OCI-LY7 (cell line): Measurements from ENCODE around the gene TCERG1L. TPM values are rescaled to one million over a fixed set of nuclear protein-coding genes. Genes with fewer than 3 reads are reported as not detected.

Source experiments
- BruUV-seq: library from RNA; stranded (reverse); fragments of 400-500 nt; replicated peaks from 2 replicates; lab custom pipeline; 2021; lab: Mats Ljungman, UMichigan
- CTCF ChIA-PET: fragments of 300-600 bp; sonication (Branson Sonifier 250); formaldehyde crosslinking; loops from one replicate; lab custom pipeline; 2022; ENCODE audit warnings: antibody characterized with exemption; ENCODE audit not compliant: unreplicated experiment; lab: Charles Lee
- POLR2A ChIA-PET: fragments of 300-600 bp; sonication (Branson Sonifier 250); formaldehyde crosslinking; loops from one replicate; lab custom pipeline; 2022; ENCODE audit warnings: antibody characterized with exemption; lab: Charles Lee
- DNase-seq: peaks from one replicate; pipeline ENCODE4 v3.0.0-alpha.2; 2015; ENCODE audit warnings: low spot score
- H2AFZ ChIP-seq: fragments of 200-600 bp; sonication (generic), shearing (Covaris generic); 2 replicates; pipeline ENCODE4 v1.6.1; 2014; ENCODE audit warnings: mild to moderate bottlenecking, antibody characterized with exemption, low read length, moderate library complexity
- H3K27ac ChIP-seq: fragments of 200-600 bp; sonication (generic); 2 replicates; pipeline ENCODE4 v1.5.1; 2014; ENCODE audit warnings: mixed run types, low read depth, mild to moderate bottlenecking, moderate library complexity, low read length, inconsistent platforms; ENCODE audit not compliant: poor library complexity, severe bottlenecking
- H3K36me3 ChIP-seq: fragments of 200-600 bp; sonication (generic); 2 replicates; pipeline ENCODE4 v1.6.1; 2014; ENCODE audit warnings: mild to moderate bottlenecking, antibody characterized with exemption, low read length, moderate library complexity, mixed read lengths; ENCODE audit not compliant: insufficient read depth
- H3K4me1 ChIP-seq: fragments of 200-600 bp; sonication (generic); 2 replicates; pipeline ENCODE4 v1.5.1; 2014; ENCODE audit warnings: mild to moderate bottlenecking, low read length; ENCODE audit not compliant: insufficient read depth, poor library complexity, severe bottlenecking
- H3K4me2 ChIP-seq: fragments of 200-600 bp; sonication (generic); 2 replicates; pipeline ENCODE4 v1.6.1; 2014; ENCODE audit warnings: mild to moderate bottlenecking, low read length
- H3K4me3 ChIP-seq: fragments of 200-600 bp; sonication (generic); 2 replicates; pipeline ENCODE4 v1.5.1; 2014; ENCODE audit warnings: mild to moderate bottlenecking, low read depth, low read length; ENCODE audit not compliant: poor library complexity, severe bottlenecking
- H3K79me2 ChIP-seq: fragments of 200-600 bp; sonication (generic); 2 replicates; pipeline ENCODE4 v1.6.1; 2016; ENCODE audit warnings: low read depth, mild to moderate bottlenecking, low read length, moderate library complexity, mixed read lengths; ENCODE audit not compliant: insufficient read depth
- H3K9me2 ChIP-seq: fragments of 200-600 bp; sonication (generic); 2 replicates; pipeline ENCODE4 v1.6.1; 2016; ENCODE audit warnings: mild to moderate bottlenecking, low read length, mixed read lengths; ENCODE audit not compliant: insufficient read depth
- H3K9me3 ChIP-seq: fragments of 200-600 bp; sonication (generic); 2 replicates; pipeline ENCODE4 v1.6.1; 2014; ENCODE audit warnings: mild to moderate bottlenecking, mixed run types, low read length, mixed read lengths
- H4K20me1 ChIP-seq: fragments of 200-600 bp; sonication (generic); 2 replicates; pipeline ENCODE4 v1.6.1; 2014; ENCODE audit warnings: mild to moderate bottlenecking, antibody characterized with exemption, low read length, moderate library complexity, mixed read lengths; ENCODE audit not compliant: insufficient read depth
- EZH2phosphoT487 ChIP-seq: fragments of 200-600 bp; sonication (generic); IDR thresholded peaks from 2 replicates; pipeline ENCODE4 v1.6.1; 2018; ENCODE audit warnings: low read depth, borderline replicate concordance, mild to moderate bottlenecking, mixed run types, antibody characterized with exemption, low read length, moderate library complexity, mixed read lengths
- intact Hi-C: fragments of 100-400 bp; cut with micrococcal nuclease; formaldehyde crosslinking; loops from one replicate; pipeline ENCODE4 v1.10.0; 2022; ENCODE audit not compliant: unreplicated experiment
- total RNA-seq, 2 experiments: library from RNA; depleted of rRNA in 1 of 2; stranded (reverse); fragments of >200 nt in 1 of 2; shearing (Covaris generic) in 1 of 2; gene quantifications; 2 replicates each; pipeline ENCODE4 v1.2.3, GENCODE V29; 2014 to 2022
- TF ChIP-seq, protein P1 (sequence below): fragments of 200-600 bp; sonication (generic); conservative IDR thresholded peaks from 2 replicates; pipeline ENCODE4 v1.5.1; 2014; ENCODE audit warnings: mild to moderate bottlenecking, antibody characterized with exemption, low read length, moderate library complexity, mixed read lengths

Gene TCERG1L
- total RNA-seq, 2 experiments from 2014 or later = not detected

DNA sequence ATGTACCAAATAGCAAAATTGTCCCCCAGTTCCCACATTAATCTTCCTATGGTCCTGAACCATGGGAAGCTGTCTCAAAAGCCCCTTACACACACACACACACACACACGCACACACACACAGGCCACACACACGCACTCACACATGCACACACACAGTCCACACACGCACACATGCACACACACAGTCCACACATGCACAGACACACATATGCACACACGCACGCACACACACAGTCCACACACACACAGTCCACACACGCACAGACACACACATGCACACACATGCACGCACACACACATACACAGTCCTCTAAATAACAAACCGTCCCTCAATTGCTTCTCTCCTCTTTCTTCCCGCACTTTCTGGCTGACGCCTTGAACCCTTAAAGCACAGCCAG lies 265.3 kb downstream of the TCERG1L start:
- no peaks in the 10 kb centered on the region for H3K9me2 ChIP-seq
- H3K4me1 ChIP-seq = no peaks in the 10 kb centered on the region
- H3K4me3 ChIP-seq = no peak overlapping the region
- TF ChIP-seq EZH2phosphoT487 = no peak
- TF ChIP-seq, protein P1, sequence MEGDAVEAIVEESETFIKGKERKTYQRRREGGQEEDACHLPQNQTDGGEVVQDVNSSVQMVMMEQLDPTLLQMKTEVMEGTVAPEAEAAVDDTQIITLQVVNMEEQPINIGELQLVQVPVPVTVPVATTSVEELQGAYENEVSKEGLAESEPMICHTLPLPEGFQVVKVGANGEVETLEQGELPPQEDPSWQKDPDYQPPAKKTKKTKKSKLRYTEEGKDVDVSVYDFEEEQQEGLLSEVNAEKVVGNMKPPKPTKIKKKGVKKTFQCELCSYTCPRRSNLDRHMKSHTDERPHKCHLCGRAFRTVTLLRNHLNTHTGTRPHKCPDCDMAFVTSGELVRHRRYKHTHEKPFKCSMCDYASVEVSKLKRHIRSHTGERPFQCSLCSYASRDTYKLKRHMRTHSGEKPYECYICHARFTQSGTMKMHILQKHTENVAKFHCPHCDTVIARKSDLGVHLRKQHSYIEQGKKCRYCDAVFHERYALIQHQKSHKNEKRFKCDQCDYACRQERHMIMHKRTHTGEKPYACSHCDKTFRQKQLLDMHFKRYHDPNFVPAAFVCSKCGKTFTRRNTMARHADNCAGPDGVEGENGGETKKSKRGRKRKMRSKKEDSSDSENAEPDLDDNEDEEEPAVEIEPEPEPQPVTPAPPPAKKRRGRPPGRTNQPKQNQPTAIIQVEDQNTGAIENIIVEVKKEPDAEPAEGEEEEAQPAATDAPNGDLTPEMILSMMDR = no peak
- no peaks in the 10 kb centered on the region for H3K79me2 ChIP-seq
- H3K4me2 ChIP-seq = no peak overlapping the region
- no TSS peak for BruUV-seq
- H3K36me3 ChIP-seq = no peaks in the 10 kb centered on the region
- no peaks in the 10 kb centered on the region for H4K20me1 ChIP-seq
- no peaks in the 10 kb centered on the region for H3K9me3 ChIP-seq
- no peak for DNase-seq
- intact Hi-C loops = no loop called here
- CTCF ChIA-PET = no interaction called here
- H2AFZ ChIP-seq = no peak overlapping the region
- POLR2A ChIA-PET = no interaction called here
- no peak overlapping the region for H3K27ac ChIP-seq

DNA sequence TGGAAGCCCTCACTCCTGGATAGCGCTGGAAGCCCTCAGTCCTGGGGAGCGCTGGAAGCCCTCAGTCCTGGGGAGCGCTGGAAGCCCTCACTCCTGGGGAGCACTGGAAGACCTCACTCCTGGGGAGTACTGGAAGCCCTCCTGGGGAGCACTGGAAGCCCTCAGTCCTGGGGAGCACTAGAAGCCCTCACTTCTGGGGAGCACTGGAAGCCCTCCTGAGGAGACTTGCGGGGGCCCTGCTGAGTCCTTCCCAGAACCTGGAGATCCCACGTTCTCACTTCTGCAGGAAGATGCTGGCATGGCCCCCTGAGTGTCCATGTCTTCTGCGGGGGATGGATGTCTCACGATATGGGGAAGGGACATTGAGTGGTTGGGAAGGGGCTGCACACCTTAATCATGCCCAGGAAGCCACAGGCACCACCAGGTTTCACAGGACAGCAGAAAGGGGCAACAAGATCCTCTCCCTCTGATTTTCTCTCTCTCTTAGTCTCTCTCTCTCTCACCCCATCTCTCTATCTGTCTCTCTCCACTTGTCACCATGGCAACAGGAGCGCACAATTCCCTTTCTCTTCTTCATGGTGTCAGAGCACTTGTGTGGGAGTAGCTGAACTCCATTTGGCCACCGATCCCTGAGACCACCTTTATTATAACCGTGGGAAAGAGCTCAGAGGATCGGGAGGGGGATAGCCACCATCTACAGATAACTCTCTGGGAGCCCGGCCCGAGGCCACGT lies 267.0 kb downstream of the TCERG1L start:
- Histone ChIP-seq H3K4me2 (no peak overlapping the region), H3K9me2 (no peaks in the 10 kb centered on the region), H3K4me1 (no peaks in the 10 kb centered on the region), H4K20me1 (no peaks in the 10 kb centered on the region), H3K27ac (no peak overlapping the region), H3K4me3 (no peak overlapping the region), H2AFZ (no peak overlapping the region), H3K79me2 (no peaks in the 10 kb centered on the region), H3K9me3 (no peaks in the 10 kb centered on the region), H3K36me3 (no peaks in the 10 kb centered on the region)
- DNase-seq = no peak
- CTCF ChIA-PET = no interaction called here
- no peak for TF ChIP-seq EZH2phosphoT487
- TF ChIP-seq, protein P1 = no peak
- intact Hi-C loops = no loop called here
- POLR2A ChIA-PET = no interaction called here
- no TSS peak for BruUV-seq

DNA sequence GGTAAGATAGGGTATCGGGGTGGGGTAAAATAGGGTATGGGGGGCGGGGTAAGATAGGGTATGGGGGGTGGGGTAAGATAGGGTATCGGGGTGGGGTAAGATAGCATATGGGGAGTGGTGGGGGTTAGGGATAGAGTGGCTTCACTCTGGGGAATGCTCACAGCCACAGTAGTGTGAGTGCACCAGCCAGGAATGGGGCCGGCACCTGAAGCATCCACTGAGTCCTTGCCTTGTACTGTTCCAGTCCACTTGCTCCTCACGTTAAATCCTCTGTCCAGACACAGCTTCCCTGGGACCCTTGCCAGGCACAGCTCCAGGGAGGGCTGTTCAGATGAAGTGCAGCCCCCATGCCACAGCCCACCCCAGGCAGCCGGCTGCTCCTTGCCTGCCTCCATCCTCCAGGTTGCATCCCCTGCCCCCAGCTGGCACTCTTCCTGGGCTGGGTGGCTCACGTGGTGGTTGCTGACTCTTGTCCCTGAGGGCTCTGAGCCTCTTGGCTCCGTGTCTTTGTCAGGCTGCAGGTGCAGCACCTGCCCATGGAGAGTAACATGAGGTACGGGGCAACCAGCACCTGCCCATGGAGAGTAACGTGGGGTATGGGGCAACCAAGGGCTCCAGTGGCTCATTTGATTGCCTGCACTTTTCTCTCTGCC lies 268.4 kb downstream of the TCERG1L start:
- CTCF ChIA-PET = no interaction called here
- Histone ChIP-seq H3K4me3 (no peak overlapping the region), H3K27ac (no peak overlapping the region), H3K4me1 (no peaks in the 10 kb centered on the region), H3K79me2 (no peaks in the 10 kb centered on the region), H4K20me1 (no peaks in the 10 kb centered on the region), H3K9me3 (no peaks in the 10 kb centered on the region), H2AFZ (no peak overlapping the region), H3K4me2 (no peak overlapping the region), H3K9me2 (no peaks in the 10 kb centered on the region), H3K36me3 (no peaks in the 10 kb centered on the region)
- no peak for TF ChIP-seq EZH2phosphoT487
- TF ChIP-seq, protein P1 = no peak
- intact Hi-C loops = no loop called here
- POLR2A ChIA-PET = no interaction called here
- BruUV-seq = no TSS peak
- DNase-seq = no peak
